CD4-positive, alpha-beta T cell treated with Interleukin-6 at 100 ng/mL for 8 hours (primary cell): ENCODE results near the gene OASL.
"Not testable (repeated sequence)": the region's sequence is repeated elsewhere in the genome, so short reads cannot be mapped to it uniquely, and the experiment has no call there.

Source experiments
- DNase-seq: peaks from one replicate; pipeline ENCODE4 v3.0.0-alpha.2; 2020; ENCODE audit warnings: mixed read lengths, low spot score

Gene OASL

DNA sequence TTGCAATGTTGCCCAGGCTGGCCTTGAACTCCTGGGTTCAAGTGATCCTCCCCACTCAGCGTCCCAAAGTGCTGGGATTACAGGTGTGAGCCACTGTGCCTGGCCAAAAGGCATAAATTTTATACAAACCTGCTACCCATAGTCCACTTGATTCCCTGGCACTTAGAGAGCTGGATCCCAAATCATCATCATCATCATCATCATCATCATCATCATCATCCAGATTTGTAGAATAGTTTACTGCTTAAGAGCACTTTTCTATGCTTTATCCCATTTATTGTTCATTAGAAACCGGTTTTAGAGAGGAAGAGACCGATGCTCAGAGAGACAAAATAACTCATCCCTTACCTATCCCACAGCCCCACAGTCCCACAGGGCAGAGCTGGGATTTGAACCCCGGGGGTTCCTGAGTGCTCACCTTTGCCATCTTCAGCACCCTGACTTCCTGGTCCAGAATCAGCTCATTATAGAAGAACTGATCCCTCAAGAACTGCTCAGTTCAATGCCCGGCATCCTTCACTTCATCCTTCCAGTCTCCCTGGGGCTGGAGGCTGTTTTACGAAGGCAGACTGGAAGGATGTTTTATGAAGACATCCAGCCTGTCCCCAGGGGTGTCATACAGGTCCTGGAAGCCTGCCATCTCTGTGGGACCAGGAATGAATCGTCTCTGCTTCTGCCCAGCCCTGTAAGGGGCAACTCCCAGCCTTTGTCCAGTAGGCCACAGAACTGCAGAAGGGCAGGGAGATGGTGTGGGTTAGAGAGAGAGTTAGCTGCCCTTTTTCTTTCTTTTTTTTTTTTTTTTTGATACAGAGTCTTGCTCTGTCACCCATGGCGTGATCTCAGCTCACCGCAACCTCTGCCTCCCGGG, 20.2 kb upstream of the OASL start:
- no peak for DNase-seq

DNA sequence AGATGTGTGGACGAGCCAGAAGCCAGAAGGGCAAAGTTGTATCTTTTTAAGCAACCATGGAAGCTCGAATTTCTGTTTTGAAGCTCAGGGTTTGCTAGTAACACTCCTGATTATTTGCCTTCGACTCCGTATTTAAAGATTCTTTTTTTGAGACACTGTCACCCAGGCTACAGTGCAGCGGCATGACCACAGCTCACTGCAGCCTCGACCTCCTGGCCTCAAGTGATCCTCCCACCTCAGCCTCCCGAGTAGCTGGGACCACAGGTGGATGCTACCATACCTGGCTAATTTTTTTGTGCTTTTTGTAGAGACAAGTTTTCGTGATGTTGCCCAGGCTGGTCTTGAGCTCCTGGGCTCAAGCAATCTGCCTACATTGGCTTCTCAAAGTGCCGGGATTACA, 18.7 kb upstream of the OASL start:
- no peak for DNase-seq

DNA sequence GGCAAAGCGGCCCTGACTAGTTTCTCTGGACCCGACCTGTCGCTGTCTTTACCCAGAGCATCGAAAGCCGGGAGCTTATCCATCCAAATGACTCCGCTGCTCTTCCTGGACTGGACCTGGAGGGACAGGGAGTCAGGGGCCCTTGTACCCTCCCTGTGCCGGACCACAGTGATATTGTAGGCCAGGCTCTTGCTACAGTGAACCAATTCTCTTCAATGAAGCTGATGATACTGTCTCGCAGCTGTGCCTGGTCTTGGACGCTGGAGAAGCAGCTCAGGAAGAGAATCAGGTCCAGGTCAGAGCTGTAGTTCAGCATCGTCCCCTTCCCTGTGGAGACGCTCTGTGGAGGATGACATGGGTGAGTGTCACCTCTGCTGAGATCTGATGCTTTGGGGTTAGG, 14.7 kb upstream of the OASL start:
- no peak for DNase-seq

DNA sequence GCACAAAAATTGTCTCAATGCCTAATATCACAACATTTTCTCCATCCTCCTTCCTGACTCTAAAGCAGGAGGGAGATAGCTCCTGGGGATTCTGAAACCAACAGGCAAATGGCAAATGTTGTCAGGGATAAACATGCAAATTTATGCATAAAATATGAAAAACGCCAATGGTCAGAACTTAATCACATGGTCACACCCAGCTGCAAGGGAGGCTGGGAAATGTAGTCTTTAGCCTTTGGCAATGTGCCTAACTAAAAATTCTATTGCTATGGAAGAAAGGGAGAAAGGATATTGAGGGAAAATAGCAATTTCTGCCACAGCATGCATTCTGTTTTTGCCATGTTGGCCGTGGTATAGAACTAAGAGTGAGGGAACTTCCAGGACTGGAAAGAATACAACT, 11.7 kb upstream of the OASL start:
- DNase-seq = no peak

DNA sequence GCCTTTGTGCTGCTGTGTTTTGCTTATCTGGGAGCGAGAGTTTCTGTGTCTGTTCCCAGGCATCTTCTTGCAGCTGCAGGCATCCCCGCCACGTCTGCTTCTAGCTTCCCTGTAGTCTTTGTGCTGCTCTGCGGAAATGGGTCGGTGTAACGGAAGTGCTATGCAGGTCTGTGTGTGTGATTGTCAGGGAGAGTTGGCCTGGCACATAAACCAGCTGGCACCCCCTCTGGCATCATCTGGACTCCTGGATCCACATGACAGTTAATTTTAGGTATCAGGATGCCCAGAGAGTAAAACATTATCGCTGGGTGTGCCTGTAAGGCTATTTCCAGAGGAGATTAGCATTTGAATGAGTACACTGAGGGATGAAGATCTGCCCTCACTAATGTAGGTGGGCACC, 9.4 kb upstream of the OASL start:
- DNase-seq = no peak

DNA sequence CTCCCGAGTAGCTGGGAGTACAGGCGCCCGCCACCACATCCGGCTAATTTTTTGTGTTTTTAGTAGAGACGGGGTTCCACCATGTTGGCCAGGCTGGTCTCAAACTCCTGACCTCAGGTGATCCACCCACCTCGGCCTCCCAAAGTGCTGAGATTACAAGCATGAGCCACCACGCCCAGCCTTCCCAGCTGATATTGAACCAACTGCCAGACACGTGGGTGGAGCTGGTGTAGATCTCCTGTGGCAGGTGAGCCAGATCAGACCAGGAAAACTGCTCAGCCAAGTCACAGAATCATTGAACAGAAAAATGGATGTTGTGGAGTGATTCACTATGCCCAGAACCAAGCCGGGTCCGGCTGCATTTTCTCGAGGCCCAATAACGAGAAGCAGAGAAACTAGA, 8.4 kb upstream of the OASL start:
- not testable (repeated sequence) for DNase-seq

DNA sequence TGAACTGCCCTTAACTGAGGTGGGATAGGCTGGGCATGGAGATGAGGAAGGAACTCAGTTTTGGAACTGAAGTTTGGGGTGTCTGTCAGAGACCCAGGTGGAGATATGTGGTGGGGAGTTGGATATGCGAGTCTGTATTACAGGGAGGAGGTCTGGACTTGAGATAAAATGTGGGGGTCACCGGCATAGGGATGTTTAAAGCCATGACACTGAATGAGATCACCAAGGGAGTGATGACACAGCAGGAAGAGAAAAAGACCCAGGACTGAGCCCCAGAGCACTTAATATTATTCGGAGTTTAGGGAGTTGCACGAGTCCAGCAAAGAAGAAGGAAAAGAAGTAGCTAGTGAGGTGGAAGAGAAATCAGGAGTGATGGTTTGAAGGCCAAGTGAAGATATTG, 4.0 kb upstream of the OASL start:
- DNase-seq = no peak

DNA sequence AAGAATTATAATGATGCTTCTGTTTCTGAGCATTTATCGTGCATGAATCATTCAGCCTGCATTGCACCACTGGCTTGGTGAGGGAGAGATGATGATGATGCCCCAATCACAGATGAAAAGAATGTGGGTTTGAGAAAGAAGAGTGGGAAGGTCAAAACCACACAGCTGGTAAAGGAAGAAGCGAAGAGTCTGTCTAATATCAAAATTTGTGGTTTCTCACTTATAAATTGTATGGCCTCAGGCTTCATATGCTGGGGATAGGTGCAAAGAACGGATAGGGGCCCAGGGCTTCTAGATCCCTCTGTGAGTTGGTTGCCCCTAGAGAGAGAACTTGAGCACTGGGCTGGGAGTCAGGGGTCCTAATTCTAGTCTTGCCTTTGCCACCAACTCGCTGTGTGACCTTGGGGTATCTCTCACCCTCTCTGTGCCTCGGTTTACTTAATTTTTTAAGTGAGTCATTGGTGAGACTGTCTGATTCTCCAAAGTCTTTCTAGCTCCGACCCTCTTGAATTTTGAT, 2.2 kb downstream of the OASL start:
- peak; percentile 43 for DNase-seq

DNA sequence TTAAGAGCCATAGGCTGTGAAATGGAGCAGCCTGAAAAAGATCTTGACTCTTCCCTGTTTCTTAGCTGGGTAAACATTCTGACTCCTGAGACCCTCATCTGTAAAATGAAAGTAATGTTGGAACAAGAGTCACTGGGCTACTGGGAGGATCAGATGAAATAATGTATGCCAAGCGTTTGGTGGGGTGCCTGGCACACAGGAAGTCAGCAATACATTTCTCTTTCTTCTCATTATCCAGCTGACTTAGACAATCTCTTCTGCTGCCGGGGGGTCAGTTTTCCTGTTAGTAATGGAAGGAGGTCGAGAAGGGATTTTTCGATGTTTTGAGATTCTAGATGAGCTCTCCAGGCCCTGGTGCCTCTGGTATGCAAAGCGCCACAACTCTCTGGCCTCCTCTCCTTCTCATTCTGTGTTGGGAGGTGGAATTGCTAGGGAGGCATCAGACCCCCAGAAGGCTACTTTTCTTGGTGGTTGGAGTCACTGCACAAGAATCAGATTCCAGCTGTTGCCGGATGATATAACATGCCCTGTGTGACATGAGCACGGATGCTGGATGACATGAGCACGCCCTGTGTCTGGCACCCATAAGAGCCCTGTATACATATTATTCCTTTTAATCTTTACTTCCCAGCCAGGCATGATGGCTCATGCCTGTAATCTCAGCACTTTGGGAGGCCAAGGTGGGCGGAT, 4.3 kb downstream of the OASL start:
- no peak for DNase-seq

DNA sequence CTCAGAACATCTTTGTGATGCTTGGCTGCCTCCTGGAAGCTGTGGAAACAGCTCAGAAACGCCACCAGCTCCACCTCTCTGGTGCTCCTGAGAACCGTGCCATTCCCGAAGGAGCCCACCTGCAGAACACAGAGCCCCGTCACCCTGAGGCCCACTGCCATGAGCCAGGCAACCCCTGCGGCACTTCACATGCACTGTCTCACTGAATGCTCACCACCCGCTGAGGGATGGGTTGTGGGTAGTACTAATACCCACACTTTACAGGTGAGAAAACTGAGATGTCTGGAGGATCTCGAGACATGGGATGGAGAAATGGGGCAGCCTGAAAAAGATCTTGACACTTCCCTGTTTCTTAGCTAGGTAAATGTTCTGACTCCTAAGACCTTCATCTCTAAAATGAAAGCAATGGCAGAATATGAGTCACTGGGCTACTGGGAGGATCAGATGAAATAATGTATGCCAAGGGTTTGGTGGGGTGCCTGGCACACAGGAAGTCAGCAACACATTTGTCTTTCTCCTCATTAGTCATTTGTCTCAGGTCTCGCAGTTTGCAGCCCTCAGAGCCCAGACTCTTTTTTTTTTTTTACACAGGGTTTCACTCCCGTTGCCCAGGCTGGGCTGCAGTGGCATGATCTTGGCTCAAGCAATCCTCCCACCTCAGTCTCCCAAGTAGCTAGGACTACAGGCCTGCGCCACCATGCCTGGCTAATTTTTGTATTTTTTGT, 5.3 kb downstream of the OASL start:
- peak; percentile 82 for DNase-seq

DNA sequence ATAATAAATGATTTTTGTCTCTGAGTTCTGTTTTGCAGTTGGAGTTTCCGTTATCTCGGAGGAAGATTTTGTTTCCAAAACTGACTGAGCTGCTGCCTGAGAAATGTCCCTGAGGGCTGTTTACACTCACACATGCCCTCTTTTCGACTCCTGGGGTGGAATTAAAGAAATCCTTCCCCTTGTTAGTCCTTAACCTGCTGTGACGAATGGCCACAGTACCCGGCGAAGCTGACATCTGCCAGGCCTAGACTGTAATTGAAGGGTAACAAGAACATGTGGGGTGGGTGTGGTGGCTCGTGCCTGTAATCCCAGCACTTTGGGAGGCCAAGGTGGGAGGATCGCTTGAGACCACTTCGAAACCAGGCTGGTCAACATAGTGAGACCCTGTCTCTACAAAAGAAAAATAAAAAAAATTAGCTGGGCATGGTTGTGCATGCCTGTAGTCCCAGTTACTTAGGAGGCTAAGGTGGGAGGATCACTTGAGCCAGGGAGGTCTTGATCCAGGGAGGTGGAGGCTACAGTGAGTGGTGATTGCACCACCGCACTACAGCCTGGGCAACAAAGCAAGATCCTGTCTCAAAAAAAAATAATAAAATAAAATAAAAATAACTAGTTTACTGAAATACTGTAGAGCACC, 8.4 kb downstream of the OASL start:
- DNase-seq = no peak

DNA sequence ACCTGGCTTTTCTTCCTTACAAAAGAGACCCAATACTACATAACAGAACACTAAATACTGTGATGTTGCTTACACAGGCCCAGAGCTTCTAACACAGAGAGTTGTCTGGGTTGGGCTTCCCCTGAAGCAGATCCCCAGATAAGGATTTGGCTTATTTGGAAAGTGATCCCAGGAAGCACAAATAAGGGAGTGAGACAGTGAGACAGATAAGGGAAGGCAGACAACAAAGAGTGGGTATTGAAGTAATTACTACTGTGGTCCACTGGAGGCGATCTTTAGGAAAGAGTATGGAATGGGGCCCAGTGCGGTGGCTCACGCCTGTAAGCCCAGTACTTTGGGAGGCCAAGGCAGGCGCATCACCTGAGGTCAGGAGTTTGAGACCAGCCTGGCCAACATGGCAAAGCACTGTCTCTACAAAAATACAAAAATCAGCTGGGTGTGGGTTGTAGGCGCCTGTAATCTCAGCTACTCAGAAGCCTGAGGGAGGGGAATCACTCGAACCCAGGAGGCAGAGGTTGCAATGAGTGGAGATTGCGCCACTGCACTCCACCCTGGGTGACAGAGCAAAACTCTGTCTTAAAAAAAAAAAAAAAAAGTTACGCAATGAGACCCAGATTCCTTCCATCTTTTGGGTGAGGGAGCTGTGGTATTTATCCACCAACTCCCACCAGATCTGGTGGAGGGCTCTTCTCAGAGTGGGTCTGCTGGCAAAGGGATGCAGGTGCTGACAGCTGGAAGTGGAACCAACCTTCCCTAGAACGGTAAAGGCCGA, 12.6 kb downstream of the OASL start:
- no peak for DNase-seq

DNA sequence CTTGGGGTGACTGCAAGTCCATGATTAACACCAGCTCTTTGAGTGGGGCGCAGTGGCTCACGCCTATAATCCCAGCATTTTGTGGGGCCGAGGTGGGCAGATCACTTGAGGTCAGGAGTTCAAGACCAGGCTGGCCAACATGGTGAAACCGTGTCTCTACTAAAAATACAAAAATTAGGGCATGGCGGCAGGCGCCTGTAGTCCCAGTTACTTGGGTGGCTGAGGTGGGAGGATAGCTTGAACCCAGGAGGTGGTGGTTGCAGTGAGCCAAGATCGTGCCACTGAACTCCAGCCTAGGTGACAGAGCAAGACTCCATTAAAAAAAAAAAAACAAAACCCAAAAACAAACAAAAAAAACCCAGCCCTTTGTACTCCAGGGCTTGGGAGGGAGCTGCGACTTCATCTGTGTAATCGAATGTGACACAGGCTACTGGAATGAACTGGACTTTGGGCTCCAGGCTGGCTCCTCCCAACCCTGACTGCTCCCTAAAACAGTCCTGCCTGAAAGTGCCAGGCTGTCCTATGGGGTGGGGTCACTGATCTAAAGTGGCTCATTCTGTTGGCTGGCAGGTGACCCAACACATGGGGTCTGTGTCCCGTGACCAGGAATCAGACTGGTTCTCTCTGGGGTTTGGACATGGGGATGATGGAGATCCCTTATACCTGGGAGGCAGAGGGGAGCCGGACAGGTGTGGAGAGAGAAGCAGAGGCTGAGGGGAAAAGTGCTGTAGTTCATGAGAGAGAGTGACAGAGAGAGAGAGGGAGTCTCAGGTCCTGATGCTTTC, 13.4 kb downstream of the OASL start:
- no peak for DNase-seq

DNA sequence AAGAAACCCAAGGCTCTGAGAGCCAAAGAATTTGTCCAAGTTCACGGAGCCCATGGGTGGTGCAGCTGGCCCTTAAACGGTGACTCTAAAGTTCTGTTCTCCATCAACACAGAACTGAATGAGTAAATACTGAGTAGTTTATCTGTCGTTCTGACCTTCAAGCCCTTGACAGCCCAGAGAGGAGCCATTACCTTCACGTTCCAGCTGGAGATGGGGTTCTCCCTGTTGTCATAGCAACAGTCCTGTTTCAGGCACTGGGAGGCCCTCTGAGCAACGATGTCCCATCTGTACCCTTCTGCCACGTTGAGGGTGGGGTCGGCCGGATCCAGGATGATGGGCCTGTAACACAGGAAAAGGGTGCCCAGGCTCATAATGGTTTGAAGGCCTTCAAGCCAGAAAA, 15.2 kb downstream of the OASL start:
- DNase-seq = no peak

DNA sequence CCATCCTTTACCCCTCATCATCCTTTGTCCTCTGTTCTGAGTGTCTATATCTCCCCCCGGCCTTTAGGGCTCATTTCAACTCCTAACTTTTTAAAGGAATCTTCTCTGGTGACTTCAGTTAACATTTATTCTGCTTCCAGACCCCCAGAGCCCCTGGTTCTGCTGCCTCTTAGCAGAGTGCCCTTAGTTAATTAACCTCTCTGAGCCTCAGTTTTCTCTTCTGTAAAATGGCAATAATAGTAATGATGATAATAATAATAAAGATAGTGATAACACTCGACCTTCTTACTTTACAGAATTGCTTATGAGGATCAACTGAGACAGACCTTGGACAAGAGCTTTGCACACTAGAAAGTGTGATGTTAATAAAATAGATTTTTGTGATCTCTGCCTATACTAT, 16.3 kb downstream of the OASL start:
- no peak for DNase-seq

DNA sequence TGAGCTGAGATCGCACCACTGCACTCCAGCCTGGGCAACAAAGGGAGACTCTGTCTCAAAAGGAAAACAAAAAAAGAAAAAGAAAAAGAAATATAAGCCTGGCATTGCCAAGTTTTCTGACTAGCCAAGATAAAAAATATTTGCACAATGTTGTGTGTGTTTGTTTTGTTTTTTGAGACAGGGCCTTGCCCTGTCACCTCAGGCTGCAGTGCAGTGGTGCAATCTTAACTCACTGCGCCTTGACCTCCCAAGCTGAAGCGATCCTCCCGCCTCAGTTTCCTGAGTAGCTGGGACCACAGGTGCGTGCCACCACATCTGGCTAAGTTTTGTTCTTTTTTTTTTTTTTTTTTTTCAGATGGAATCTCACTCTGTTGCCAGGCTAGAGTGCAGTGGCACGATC, 17.3 kb downstream of the OASL start:
- no peak for DNase-seq

DNA sequence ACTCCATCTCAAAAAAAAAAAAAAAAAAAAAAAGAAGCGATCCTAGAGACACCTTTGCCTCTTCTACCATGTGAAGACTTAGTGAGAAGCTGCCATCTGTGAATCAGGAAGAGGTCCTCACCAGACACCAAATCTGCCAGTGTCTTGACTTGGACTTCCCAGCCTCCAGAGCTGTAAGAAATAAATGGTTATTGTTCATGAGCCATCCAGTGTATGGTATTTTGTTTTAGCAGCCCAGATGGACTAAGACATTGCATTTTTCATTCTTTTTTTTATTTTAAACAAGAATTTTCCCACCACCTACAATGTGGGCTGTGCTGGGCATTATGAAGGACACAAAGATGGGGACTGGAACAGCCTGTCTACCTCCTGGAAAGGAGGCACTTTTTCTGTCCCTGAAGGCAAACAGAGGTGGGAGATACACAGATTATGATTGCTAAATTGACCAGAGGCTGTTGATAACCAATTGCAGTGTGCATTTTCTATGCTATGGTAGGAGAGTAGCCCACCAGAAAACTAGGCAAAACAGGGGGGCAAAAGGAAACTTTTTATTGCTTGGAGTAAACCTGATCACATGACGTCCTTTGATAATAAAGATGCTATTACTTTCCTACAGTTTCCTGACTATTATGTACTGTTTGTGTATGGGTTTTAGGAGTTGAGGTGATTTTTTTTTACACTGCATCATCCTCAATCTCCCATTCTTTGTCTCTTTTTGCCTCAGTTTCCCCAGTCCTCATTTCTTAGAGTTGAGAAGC, 20.0 kb downstream of the OASL start:
- DNase-seq = no peak

DNA sequence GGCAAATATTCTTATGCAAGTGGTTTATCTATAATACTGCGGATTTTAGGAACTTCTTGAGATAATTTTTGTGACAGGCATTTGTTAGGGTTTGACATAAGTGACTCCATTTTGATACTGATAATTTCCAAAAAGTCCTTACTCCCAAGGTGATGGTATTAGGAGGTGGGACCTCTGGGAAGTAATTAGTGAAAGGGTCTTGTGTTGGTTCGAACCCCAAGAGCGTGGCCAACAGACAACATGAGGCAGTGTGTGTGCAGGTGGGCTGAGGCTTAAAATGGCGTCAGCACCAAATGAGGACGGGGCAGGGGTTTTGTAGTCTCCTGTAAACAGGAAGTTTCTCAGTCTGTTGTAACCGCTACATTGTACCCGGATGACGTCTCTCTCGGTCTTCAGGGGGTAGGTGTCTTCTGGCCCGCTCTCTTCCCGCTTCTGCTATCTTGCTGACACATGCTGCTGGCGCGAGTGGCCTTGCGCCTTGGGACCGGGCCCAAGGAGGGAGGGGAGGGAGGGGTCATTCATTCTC, 21.0 kb downstream of the OASL start:
- DNase-seq = no peak
